ENCODE measurements around the gene SENP8.
"Not testable (repeated sequence)": the region's sequence is repeated elsewhere in the genome, so short reads cannot be mapped to it uniquely, and the experiment has no call there.

Gene SENP8

GRCh38 chr15:72155635-72156616, 37.7 kb downstream of the SENP8 start:
- peak; percentile 74 to 90 for DNase-seq

DNA sequence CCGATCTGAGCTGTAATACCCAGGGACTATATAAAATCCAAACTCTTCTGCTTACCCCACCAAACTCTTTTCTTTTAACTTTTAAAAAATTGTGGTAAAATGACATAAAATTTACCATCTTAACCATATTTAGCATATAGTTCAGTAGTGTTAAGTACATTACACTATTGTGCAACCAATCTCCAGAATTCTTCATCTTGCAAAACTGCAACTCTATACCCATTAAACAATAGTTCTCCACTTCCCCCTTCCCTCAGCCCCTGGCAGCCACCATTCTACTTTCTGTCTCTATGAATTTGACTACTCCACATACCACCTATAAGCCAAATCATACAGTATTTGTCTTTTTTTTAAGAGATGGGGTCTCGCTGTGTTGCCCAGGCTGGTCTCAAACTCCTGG, 38.7 kb downstream of the SENP8 start:
- no peak for DNase-seq

DNA sequence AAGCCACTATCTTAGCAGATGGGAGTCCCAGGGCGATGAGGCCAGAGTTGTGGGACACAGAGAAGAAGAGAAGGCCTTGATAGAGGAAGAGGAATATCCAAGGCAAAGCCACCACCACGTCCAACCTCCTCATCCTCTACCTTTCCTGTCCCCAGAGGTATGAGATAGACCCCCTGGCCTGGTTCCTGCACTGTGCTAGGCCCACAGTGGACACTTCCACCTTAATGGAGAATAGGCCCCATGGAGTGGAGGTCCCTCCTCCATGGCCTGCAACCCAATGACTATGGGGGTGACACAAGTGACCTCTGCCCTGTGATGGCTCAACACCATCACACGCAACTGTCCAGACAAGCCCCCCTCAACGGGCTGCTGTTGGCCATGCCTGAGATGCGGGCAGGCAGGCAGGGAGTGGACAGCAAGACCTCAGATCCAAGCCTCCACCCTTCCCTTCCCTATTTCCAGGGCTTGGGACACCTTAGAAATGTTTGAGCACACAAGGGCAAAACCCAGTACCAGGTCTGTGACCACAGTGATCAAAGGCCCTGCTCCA, 42.6 kb downstream of the SENP8 start:
- no peak for DNase-seq

- DNase-seq: no peak
Measured at GRCh38 chr15:72161361-72162132, 43.3 kb downstream of the SENP8 start.

DNA sequence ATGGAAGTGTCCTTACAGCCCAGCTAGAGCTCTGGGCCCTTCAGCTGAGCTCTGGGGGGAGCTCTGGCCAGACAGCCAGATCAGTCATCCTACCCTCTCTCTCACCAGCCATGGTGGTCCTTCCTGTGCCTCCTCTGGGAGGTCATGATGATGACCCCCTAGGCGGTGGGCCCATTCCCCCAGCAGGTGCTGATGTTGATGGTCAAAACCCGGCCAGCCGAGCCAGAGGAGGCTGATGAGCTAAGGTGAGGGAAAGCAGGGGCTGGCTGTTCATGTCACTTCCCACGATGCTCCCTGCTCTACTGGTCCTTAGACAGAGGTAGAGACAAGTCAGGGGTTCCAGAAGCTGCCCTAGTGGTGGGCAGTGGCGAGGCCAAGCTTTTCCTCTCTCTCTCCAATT, 44.4 kb downstream of the SENP8 start:
- DNase-seq: no peak

- peak in 1 of 2 experiments; percentile 16 for DNase-seq
Measured at GRCh38 chr15:72163719-72164118, 45.5 kb downstream of the SENP8 start.

GRCh38 chr15:72166716-72167417, 48.7 kb downstream of the SENP8 start:
- DNase-seq: no peak

GRCh38 chr15:72167445-72167844, 49.2 kb downstream of the SENP8 start:
- no peak for DNase-seq

GRCh38 chr15:72168131-72168807, 50.1 kb downstream of the SENP8 start:
- no peak for DNase-seq

GRCh38 chr15:72168808-72169190, 50.6 kb downstream of the SENP8 start:
- no peak for DNase-seq

- DNase-seq: no peak
Measured at GRCh38 chr15:72169236-72169920, 51.2 kb downstream of the SENP8 start.

- no peak for DNase-seq
Measured at GRCh38 chr15:72169921-72170611, 51.9 kb downstream of the SENP8 start.

DNA sequence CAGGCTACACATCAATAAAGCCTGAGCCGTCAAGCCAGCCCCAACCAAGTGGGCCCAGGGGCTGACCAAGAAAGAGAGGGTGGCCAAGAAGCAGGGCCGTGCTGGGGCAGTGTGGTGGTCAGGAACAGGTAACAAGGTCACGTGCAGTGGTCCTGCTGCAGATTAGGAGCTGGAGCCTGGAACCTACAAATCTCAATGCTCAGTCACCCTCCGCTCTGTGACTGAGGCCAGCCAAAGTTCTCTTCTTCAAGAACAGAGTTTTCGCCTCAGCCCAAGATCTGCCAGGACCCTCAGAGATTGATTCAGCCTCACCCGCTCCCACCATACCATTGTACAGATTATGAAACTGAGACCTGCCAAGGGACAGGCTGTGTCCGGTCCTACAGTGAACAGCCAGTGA, 52.5 kb downstream of the SENP8 start:
- DNase-seq: no peak

GRCh38 chr15:72171978-72172377, 53.8 kb downstream of the SENP8 start:
- DNase-seq: not testable (repeated sequence)

- no peak for DNase-seq
Measured at GRCh38 chr15:72172796-72173195, 54.6 kb downstream of the SENP8 start.

DNA sequence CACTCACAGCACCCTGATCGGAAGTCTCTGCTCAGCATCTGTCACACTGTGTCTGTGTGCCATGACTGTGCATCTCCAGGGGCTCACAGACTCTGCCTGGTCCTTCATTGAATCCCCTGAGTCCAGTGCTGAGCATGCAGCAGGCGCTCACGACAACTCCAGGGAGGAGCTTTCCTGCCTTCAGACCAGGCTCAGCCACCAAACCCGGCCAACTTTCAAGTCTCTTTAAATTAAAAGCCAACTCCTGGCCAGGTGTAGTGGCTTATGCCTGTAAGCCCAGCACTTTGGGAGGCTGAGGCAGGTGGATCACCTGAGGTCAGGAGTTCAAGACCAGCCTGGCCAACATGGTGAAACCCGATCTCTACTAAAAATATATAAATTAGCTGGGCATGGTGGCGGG, 55.2 kb downstream of the SENP8 start:
- DNase-seq: no peak

DNA sequence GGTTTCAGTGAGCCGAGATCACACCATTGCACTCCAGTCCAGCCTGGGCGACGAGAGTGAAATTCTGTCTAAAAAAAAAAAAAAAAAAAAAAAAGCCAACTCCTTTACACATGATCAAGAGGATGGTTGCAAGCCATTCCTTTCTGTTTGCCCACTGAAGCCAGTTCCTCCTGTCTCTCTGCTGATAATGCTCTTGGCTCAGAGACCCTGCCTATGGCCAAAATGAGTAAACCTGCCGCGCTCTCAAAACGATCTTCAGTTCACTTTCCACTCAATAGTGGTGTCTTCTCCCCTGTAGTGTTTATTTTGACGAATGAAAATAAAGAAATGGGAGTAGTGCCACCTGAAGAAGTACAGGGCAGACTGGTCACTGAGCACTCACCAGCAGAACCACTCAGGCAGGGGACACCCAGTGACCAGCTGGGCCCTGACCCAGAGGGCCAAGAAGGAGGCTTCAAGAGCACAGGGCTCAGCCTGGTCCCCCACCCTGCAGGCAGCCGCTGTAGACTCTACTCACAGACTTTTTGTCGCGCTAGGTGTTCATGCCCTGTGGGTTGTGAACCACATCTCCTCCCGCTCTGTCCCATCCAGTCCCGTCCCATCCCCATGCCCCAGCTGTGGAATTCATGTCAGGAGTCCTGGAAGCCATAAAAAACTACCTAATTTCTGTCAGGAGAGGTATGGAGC, 55.8 kb downstream of the SENP8 start:
- no peak for DNase-seq

DNA sequence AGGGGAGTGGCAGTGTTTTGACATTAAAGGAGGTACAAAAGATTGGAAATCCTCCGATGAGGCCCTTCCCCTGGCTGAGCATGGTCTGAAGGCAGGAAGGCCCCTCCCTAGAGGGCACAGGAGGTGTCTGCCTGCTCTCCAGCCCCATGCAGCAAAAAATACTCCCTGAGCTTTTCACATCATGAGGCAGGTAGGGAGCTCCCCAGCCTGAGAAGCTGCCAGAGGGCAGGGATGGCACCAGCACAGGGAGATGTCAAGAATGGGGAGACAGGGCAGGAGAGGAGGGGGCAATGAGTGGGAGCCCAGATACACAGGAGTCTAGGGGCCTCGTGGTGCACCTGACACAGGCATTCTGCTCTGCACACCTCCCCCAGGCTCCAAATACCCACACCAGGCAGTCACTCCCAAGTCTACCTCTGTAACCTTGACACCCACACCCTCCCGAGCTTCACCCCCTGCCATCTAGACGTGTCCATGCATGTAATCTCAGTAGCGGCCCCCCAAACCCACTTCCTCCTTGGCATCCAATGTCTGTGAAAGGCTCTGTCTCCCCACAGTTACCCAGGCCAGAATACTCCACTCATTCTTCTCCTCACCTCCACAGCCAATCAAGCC, 56.5 kb downstream of the SENP8 start:
- DNase-seq: no peak

- DNase-seq: no peak
Measured at GRCh38 chr15:72175186-72176044, 57.2 kb downstream of the SENP8 start.
